Activated T-helper 17 cell treated with anti-CD3 and anti-CD28 coated beads, Interleukin-2, amount 50 U/mL, for 72 hours (primary cell): ENCODE data around the gene MYO16. TPM values are rescaled to one million over a fixed set of nuclear protein-coding genes. Genes with fewer than 3 reads are reported as not detected.

Experiments
- ATAC-seq: fragments of 150-1000 bp; cut with Tn5 transposase; replicated peaks from 2 replicates; pipeline ENCODE4 v1.10.0; 2021; ENCODE audit warnings: mild to moderate bottlenecking, moderate library complexity
- H3K27ac Mint-ChIP-seq: one replicate; pipeline ENCODE4 v1.8.0; 2022; ENCODE audit warnings: mixed read lengths
- H3K27me3 Mint-ChIP-seq: one replicate; pipeline ENCODE4 v1.8.0; 2022; ENCODE audit warnings: mixed read lengths
- H3K36me3 Mint-ChIP-seq: one replicate; pipeline ENCODE4 v1.8.0; 2022; ENCODE audit warnings: low read depth, mild to moderate bottlenecking, mixed read lengths
- H3K4me1 Mint-ChIP-seq: one replicate; pipeline ENCODE4 v1.8.0; 2022; ENCODE audit warnings: mixed read lengths
- H3K4me3 Mint-ChIP-seq: one replicate; pipeline ENCODE4 v1.8.0; 2022; ENCODE audit warnings: mild to moderate bottlenecking, mixed read lengths
- H3K9me3 Mint-ChIP-seq: one replicate; pipeline ENCODE4 v1.8.0; 2022; ENCODE audit warnings: mixed read lengths
- total RNA-seq, 2 donors: library from RNA; stranded (reverse); gene quantifications; one replicate each; pipeline ENCODE4 v1.2.3, GENCODE V29; 2022

The MYO16 gene
- total RNA-seq, 2 donors from 2014 or later, result not detected

GRCh38 chr13:109123971-109124370 lies 494.6 kb downstream of the MYO16 start:
- Mint-ChIP-seq H3K4me3 (no peak overlapping the region), H3K36me3 (no peaks in the 10 kb centered on the region), H3K9me3 (no peaks in the 10 kb centered on the region), H3K27me3 (peaks cover 4% of the 10 kb centered on the region), H3K4me1 (no peaks in the 10 kb centered on the region), H3K27ac (no peak overlapping the region)
- ATAC-seq, result no peak

- no peak overlapping the region for H3K4me3 Mint-ChIP-seq
- peaks cover 4% of the 10 kb centered on the region for H3K27me3 Mint-ChIP-seq
- no peak overlapping the region for H3K27ac Mint-ChIP-seq
- no peaks in the 10 kb centered on the region for H3K36me3 Mint-ChIP-seq
- no peaks in the 10 kb centered on the region for H3K4me1 Mint-ChIP-seq
- no peaks in the 10 kb centered on the region for H3K9me3 Mint-ChIP-seq
- no peak for ATAC-seq
Measured at GRCh38 chr13:109126178-109126577, 496.8 kb downstream of the MYO16 start.

- H3K27me3 Mint-ChIP-seq, result peaks cover 4% of the 10 kb centered on the region
- no peak overlapping the region for H3K4me3 Mint-ChIP-seq
- no peaks in the 10 kb centered on the region for H3K4me1 Mint-ChIP-seq
- H3K9me3 Mint-ChIP-seq, result no peaks in the 10 kb centered on the region
- no peak for ATAC-seq
- no peak overlapping the region for H3K27ac Mint-ChIP-seq
- no peaks in the 10 kb centered on the region for H3K36me3 Mint-ChIP-seq
Measured at GRCh38 chr13:109126891-109127641, 497.7 kb downstream of the MYO16 start.

- Mint-ChIP-seq H3K9me3 (no peaks in the 10 kb centered on the region), H3K4me3 (no peak overlapping the region), H3K4me1 (no peaks in the 10 kb centered on the region), H3K27ac (no peak overlapping the region), H3K36me3 (no peaks in the 10 kb centered on the region), H3K27me3 (peaks cover 4% of the 10 kb centered on the region)
- no peak for ATAC-seq
Measured at GRCh38 chr13:109128121-109128520, 498.7 kb downstream of the MYO16 start.

GRCh38 chr13:109130093-109130835 lies 500.9 kb downstream of the MYO16 start:
- Mint-ChIP-seq H3K4me1 (no peaks in the 10 kb centered on the region), H3K27ac (no peak overlapping the region), H3K9me3 (no peaks in the 10 kb centered on the region), H3K27me3 (peaks cover 4% of the 10 kb centered on the region), H3K36me3 (no peaks in the 10 kb centered on the region), H3K4me3 (no peak overlapping the region)
- no peak for ATAC-seq

GRCh38 chr13:109131698-109132257 lies 502.4 kb downstream of the MYO16 start:
- Mint-ChIP-seq H3K27ac (no peak overlapping the region), H3K4me3 (no peak overlapping the region), H3K4me1 (no peaks in the 10 kb centered on the region), H3K36me3 (no peaks in the 10 kb centered on the region), H3K9me3 (no peaks in the 10 kb centered on the region), H3K27me3 (peaks cover 4% of the 10 kb centered on the region)
- ATAC-seq, result no peak

GRCh38 chr13:109135018-109135417 lies 505.6 kb downstream of the MYO16 start:
- no peak for ATAC-seq
- Mint-ChIP-seq H3K36me3 (no peaks in the 10 kb centered on the region), H3K27ac (no peak overlapping the region), H3K4me3 (no peak overlapping the region), H3K4me1 (no peaks in the 10 kb centered on the region), H3K9me3 (no peaks in the 10 kb centered on the region), H3K27me3 (peaks cover 12% of the 10 kb centered on the region)

GRCh38 chr13:109136873-109137272 lies 507.5 kb downstream of the MYO16 start:
- H3K9me3 Mint-ChIP-seq, result no peaks in the 10 kb centered on the region
- H3K27me3 Mint-ChIP-seq, result peaks cover 20% of the 10 kb centered on the region
- no peaks in the 10 kb centered on the region for H3K36me3 Mint-ChIP-seq
- H3K27ac Mint-ChIP-seq, result no peak overlapping the region
- ATAC-seq, result no peak
- no peak overlapping the region for H3K4me3 Mint-ChIP-seq
- no peaks in the 10 kb centered on the region for H3K4me1 Mint-ChIP-seq

- Mint-ChIP-seq H3K4me1 (no peaks in the 10 kb centered on the region), H3K9me3 (no peaks in the 10 kb centered on the region), H3K27ac (no peak overlapping the region), H3K27me3 (peaks cover 31% of the 10 kb centered on the region), H3K36me3 (no peaks in the 10 kb centered on the region), H3K4me3 (no peak overlapping the region)
- no peak for ATAC-seq
Measured at GRCh38 chr13:109139346-109139745, 509.9 kb downstream of the MYO16 start.

- H3K9me3 Mint-ChIP-seq, result no peaks in the 10 kb centered on the region
Measured at GRCh38 chr13:109140054-109140453, 510.6 kb downstream of the MYO16 start.

GRCh38 chr13:109140479-109141349 lies 511.3 kb downstream of the MYO16 start:
- Mint-ChIP-seq H3K36me3 (no peaks in the 10 kb centered on the region), H3K9me3 (no peaks in the 10 kb centered on the region), H3K4me1 (no peaks in the 10 kb centered on the region), H3K4me3 (no peak overlapping the region), H3K27ac (no peak overlapping the region), H3K27me3 (peaks cover 34% of the 10 kb centered on the region)
- no peak for ATAC-seq

More at GRCh38 chr13:109140054-109140453, 510.6 kb downstream of the MYO16 start:
- Mint-ChIP-seq H3K27me3 (peaks cover 31% of the 10 kb centered on the region), H3K4me3 (no peak overlapping the region), H3K4me1 (no peaks in the 10 kb centered on the region), H3K36me3 (no peaks in the 10 kb centered on the region), H3K27ac (no peak overlapping the region)
- no peak for ATAC-seq

GRCh38 chr13:109141706-109142105 lies 512.3 kb downstream of the MYO16 start:
- Mint-ChIP-seq H3K4me3 (no peak overlapping the region), H3K27ac (no peak overlapping the region), H3K27me3 (peaks cover 35% of the 10 kb centered on the region), H3K9me3 (no peaks in the 10 kb centered on the region), H3K36me3 (no peaks in the 10 kb centered on the region), H3K4me1 (no peaks in the 10 kb centered on the region)
- ATAC-seq, result no peak

GRCh38 chr13:109144693-109145437 lies 515.5 kb downstream of the MYO16 start:
- Mint-ChIP-seq H3K36me3 (no peaks in the 10 kb centered on the region), H3K4me1 (no peaks in the 10 kb centered on the region), H3K9me3 (no peaks in the 10 kb centered on the region), H3K4me3 (no peak overlapping the region), H3K27ac (no peak overlapping the region), H3K27me3 (peaks cover 36% of the 10 kb centered on the region)
- no peak for ATAC-seq

GRCh38 chr13:109145631-109146030 lies 516.2 kb downstream of the MYO16 start:
- H3K4me3 Mint-ChIP-seq, result no peak overlapping the region
- no peaks in the 10 kb centered on the region for H3K9me3 Mint-ChIP-seq
- H3K36me3 Mint-ChIP-seq, result no peaks in the 10 kb centered on the region
- peaks cover 37% of the 10 kb centered on the region for H3K27me3 Mint-ChIP-seq
- no peak overlapping the region for H3K27ac Mint-ChIP-seq
- H3K4me1 Mint-ChIP-seq, result no peaks in the 10 kb centered on the region
- ATAC-seq, result no peak
